A673 (cell line): Measurements from ENCODE around the gene PRPH2.

Source experiments
- CTCF ChIP-seq: fragments of 300-800, 200-600 bp; sonication (generic); conservative IDR thresholded peaks from 2 replicates; pipeline ENCODE4 v1.5.1; 2017; ENCODE audit warnings: low read depth, mild to moderate bottlenecking, antibody characterized with exemption, low read length, moderate library complexity, mixed read lengths
- EZH2 ChIP-seq: fragments of 200-600 bp; sonication (generic); IDR thresholded peaks from 2 replicates; pipeline ENCODE4 v1.6.1; 2017; ENCODE audit warnings: borderline replicate concordance, low read depth, mild to moderate bottlenecking, mixed read lengths, antibody characterized with exemption, low read length; ENCODE audit not compliant: poor library complexity, severe bottlenecking

- TF ChIP-seq CTCF: no peak
- no peak for TF ChIP-seq EZH2
Observed at GRCh38 chr6:42659806-42660205, 62.6 kb downstream of the PRPH2 start.
